ENCODE data around the gene MRPS6.

Gene MRPS6

GRCh38 chr21:34135330-34135729 lies 62.0 kb downstream of the MRPS6 start:
- DNase-seq: no peak

GRCh38 chr21:34141373-34141772 lies 68.0 kb downstream of the MRPS6 start:
- DNase-seq: no peak

DNA sequence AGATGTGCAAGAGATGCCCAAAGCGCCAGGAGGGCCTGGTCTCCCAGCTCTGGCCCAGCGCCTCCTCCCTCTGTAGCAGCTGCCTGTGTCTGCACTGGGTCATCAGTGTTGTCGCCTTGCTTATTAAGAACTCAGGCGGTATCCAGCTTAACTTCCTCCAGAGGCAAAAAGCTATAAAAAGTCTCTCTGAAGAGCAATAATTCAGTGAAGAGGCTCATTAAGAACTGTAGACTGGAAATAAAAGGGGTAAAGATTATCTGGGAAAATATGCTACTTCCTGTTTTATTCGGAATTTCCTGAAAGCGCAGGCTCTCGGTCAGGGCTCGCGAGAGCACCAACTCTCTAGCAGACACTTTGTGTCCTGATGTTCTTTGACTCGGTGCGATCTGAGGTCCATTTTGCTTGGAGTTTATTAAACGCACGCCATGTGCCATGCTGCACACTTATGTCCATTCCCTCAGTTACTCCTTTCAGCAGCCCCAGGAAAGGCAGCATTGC lies 70.4 kb downstream of the MRPS6 start:
- no peak for DNase-seq

DNA sequence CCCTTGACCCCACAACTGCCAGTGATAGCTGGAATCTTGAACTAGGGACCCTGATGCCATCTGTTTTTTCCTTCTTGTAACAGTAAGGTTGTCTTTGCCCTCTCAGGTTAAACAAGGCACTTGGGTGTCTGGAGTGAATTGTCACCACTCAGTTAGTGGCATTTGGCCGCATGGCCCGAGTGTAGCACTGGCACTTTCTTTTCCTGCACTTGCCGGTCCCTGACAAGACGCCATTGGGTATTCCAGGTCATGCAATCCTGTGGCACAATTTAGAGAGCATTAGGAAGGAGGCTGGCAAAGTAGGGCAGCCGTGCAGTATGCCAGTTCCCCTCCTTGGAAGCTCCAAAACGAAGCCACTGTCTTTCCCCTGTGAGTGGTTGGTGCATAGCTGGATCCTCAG lies 70.8 kb downstream of the MRPS6 start:
- DNase-seq: no peak

GRCh38 chr21:34147792-34148418 lies 74.5 kb downstream of the MRPS6 start:
- no peak for DNase-seq

DNA sequence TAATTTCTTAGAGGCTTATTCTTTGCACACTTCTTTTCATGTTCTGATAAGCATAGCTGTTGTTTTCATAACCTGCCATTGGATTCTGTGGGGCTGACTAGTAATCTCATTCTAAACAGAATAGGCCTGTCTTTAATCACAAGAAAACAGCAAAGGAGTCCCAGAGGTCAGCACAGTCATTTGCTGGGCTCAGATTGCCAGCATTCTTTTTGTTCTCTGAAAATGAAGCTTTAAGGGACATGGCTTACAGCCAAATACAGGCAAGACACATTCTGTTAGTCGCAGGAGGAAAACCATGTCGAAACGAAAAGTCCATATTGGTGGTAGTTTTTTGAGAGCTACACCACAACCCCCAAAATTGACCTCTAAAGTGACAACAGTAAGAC lies 75.0 kb downstream of the MRPS6 start:
- no peak for DNase-seq

GRCh38 chr21:34148826-34149558 lies 75.6 kb downstream of the MRPS6 start:
- no peak for DNase-seq

- DNase-seq: no peak
Observed at GRCh38 chr21:34152500-34152899, 79.1 kb downstream of the MRPS6 start.

DNA sequence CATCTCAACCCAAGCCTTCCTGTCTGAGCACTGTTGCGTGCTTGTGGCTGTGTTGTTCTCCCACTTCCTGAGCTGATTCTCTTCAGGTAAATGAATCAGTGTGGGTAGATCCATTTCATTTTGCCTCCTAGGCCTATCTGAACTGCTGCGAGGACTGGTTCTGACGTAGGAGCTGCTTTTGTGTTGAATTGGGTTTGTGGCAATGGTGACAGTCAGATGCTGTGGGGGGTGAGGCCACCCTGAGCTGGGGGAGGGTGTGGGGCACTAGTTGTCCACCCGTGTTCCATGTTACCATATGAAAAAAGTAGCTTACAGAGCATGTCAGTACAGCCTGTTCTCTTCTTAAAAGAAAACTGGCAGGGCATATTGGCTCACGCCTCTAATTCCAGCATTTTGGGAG lies 81.5 kb downstream of the MRPS6 start:
- DNase-seq: no peak

- no peak for DNase-seq
Observed at GRCh38 chr21:34156957-34157356, 83.6 kb downstream of the MRPS6 start.

GRCh38 chr21:34157521-34157920 lies 84.1 kb downstream of the MRPS6 start:
- no peak for DNase-seq

- DNase-seq: no peak
Observed at GRCh38 chr21:34158866-34159835, 85.8 kb downstream of the MRPS6 start.

GRCh38 chr21:34166468-34166867 lies 93.1 kb downstream of the MRPS6 start:
- no peak for DNase-seq

DNA sequence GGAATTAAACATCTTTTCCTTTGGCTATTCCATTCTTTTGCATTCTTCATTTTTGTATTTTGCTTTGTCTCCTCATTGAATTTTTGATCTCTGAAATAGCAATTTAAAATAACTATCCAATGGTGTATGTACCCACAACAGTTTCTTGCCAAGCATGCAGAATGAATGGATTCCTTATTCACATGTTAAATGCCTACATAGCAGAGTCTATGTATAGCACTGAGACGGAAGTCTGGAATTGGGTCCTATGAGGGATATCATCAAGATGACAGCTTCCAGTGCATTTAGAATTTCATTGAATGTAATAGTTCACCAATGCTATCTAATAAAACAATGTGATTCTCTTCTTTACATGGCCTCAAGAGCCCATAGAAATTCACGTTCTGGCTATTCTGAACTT lies 97.5 kb downstream of the MRPS6 start:
- no peak for DNase-seq

- DNase-seq: no peak
Observed at GRCh38 chr21:34174470-34174869, 101.1 kb downstream of the MRPS6 start.

DNA sequence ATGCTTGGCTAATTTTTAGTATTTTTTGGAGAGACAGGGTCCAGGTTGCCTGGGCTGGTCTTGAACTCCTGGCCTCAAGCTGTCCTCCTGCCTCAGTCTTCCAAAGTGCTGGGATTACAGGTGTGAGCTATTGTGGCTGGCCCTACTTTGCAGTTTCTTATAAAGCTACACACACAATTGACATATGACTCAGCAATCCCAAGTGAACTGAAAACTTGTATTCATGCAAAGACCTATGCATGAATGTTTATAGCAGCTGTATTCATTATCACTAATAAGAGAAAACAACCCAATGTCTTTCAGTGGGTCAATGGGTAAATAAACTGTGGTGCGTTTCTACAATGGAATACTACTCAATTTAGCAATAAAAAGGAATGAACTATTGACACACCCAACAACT lies 103.1 kb downstream of the MRPS6 start:
- no peak for DNase-seq

DNA sequence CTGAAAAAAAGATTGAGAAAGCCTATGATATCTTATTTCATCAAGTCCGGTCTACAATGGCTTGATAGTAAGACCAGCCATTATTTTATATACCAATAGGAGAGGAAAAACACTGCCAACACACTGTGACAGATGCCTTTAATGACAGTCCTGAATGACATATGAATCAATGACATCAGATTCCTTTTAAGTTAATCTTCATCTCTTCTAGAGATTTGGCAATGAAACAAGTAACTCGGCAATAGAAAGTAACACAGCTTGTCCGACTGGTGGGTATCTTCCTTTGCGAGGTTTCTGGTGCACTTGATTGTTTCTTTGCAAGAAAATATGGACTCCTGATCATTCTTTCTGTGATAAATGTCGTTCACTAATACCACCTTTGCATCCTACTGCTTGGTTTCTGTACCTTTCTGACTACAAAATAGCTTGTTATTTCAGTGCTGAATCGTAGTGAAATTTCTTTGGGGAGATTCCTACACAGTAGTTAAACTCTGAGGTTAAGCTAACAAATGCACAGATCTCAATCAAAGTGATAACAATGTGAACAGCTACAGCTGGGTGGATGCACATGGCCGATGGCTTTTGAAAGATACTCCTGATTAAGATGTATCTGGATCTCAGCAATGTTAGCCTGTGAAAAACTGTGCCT lies 104.7 kb downstream of the MRPS6 start:
- no peak for DNase-seq

DNA sequence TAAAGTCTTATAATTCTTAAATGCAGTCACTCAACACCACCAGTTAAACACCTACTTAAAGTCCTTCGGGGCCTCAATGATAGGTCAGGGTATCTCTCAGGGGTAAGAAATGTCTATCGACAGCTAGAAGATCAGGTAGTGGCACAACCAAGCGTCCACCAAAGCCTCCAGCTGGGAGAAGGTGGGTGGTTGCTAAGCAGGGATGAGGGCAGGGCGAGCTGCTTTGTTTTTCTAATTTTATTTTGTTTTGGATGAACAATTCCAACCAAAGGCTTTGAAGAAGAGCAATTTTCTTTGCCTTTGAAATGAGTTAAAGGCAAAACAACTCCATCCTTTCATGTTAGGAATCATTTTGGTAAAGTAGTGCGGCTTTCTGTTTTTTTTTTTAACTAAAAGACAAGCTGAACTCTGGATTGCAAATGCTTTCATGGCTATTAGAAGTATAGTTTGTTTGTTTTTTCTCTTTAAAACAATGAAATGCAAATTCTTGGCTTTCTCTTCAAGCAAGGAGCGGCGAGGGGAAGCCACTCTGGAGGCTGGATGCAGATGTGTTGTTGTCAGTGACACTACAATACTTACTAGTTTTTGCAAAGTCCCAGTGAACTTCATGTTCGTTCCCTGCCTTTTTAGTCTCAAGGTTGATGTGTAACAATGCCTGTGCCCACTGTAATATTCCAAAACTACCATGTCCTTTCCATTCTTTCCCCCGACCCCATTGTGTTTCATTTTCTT lies 106.0 kb downstream of the MRPS6 start:
- DNase-seq: no peak

DNA sequence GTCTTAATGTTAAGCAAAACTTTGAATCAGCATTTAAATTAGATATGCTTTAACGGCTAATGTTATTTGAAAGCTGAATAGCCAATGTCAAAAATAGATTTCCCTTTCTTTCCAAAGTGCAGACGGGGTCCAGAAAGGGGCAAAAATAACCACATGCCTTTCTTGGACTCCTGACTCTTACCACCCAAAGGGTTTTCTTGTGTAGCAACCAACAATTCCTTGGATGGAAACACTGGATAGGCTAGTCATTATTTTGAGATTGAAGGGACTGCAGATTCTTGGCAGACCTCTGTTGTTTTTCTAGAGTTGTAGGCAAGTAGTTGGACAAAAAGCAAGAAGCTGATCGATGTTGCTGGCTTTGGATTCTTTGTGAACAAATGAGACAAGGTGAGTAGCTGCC lies 107.0 kb downstream of the MRPS6 start:
- no peak for DNase-seq

GRCh38 chr21:34180826-34181359 lies 107.5 kb downstream of the MRPS6 start:
- DNase-seq: no peak

DNA sequence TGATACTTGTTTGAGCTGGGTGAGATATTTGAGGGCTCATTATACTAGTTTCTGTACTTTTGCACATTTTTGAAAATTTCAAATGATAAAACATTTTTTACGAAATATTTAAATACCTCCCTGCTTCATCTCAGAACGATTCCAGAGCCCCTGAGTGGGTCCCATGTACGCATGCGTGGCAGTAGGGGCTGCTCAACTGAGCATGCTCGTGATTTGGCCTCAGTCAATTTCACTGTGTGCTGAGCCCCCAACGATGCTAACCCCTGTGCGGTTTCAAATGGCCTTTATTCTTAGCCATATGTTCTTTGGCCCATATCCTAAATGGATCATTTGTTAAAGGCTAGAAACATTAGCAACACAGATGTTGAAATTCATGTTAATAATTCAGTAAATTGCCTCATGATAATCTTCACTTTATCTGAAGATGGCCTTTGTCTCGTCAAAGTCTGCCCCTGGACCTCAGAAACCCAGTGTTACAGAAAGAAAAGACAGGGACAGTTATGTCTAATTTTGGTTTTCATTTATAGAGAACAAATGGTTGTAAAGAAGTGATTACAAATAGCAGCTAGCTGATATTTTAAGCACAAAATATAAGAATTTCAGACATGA lies 108.2 kb downstream of the MRPS6 start:
- no peak for DNase-seq
